Parathyroid adenoma (tissue), 2 donors: ENCODE data around the gene SEMA6C.

Experiments used
- H2AFZ ChIP-seq: fragments of 300-600 bp; sonication (generic); one replicate; pipeline ENCODE4 v1.7.0; 2017; ENCODE audit warnings: antibody characterized with exemption, mild to moderate bottlenecking
- H3K27ac ChIP-seq: fragments of 300-600 bp; sonication (generic); one replicate; pipeline ENCODE4 v1.7.0; 2017
- H3K27me3 ChIP-seq: fragments of 300-600 bp; sonication (generic); one replicate; pipeline ENCODE4 v1.7.0; 2017; ENCODE audit warnings: low read length; ENCODE audit not compliant: control insufficient read depth, insufficient read depth
- H3K36me3 ChIP-seq: fragments of 300-600 bp; sonication (generic); one replicate; pipeline ENCODE4 v1.7.0; 2017; ENCODE audit warnings: low read length; ENCODE audit not compliant: control insufficient read depth, insufficient read depth
- H3K4me1 ChIP-seq: fragments of 300-600 bp; sonication (generic); one replicate; pipeline ENCODE4 v1.7.0; 2017; ENCODE audit warnings: control low read depth
- H3K4me2 ChIP-seq: fragments of 300-600 bp; sonication (generic); one replicate; pipeline ENCODE4 v1.7.0; 2017; ENCODE audit warnings: low read length
- H3K4me3 ChIP-seq: fragments of 300-600 bp; sonication (generic); one replicate; pipeline ENCODE4 v1.7.0; 2017; ENCODE audit warnings: low read depth, low read length
- H3K79me2 ChIP-seq: fragments of 300-600 bp; sonication (generic); one replicate; pipeline ENCODE4 v1.7.0; 2017; ENCODE audit warnings: control low read depth
- H3K9ac ChIP-seq: fragments of 300-600 bp; sonication (generic); one replicate; pipeline ENCODE4 v1.7.0; 2017; ENCODE audit warnings: mild to moderate bottlenecking
- H3K9me3 ChIP-seq: fragments of 300-600 bp; sonication (generic); one replicate; pipeline ENCODE4 v1.7.0; 2017; ENCODE audit warnings: low read length; ENCODE audit not compliant: control insufficient read depth
- CTCF ChIP-seq: fragments of 300-600 bp; sonication (generic); IDR thresholded peaks from one replicate; pipeline ENCODE4 v1.7.0; 2017; ENCODE audit warnings: antibody characterized with exemption, mild to moderate bottlenecking
- donor health status: primary hyperparathyroidism.

SEMA6C gene

GRCh38 chr1:151165738-151166504, 19.5 kb upstream of the SEMA6C start, which contains the start of the genes LYSMD1 and SCNM1:
Gene LYSMD1 (minus strand): TSS chr1:151165902. CDS start chr1:151165258, 644 bp downstream.
Gene SCNM1 (plus strand): TSS chr1:151166144. CDS start chr1:151166153, 9 bp downstream.
- peak within 1 kb of the TSS; percentile 92 for H3K4me2 ChIP-seq
- H3K27me3 ChIP-seq, result no peaks in the 10 kb centered on the region
- H2AFZ ChIP-seq, result peak within 1 kb of the TSS; percentile 90
- peak within 1 kb of the TSS; percentile 86 for H3K4me3 ChIP-seq
- H3K9me3 ChIP-seq, result no peaks in the 10 kb centered on the region
- peak within 1 kb of the TSS; percentile 91 for H3K27ac ChIP-seq
- H3K79me2 ChIP-seq, result peaks cover 3% of the 10 kb centered on the region
- TF ChIP-seq CTCF, result peak; percentile 7
- no peaks in the 10 kb centered on the region for H3K36me3 ChIP-seq
- peak within 1 kb of the TSS; percentile 29 for H3K9ac ChIP-seq
- no peaks in the 10 kb centered on the region for H3K4me1 ChIP-seq

GRCh38 chr1:151165281-151165737, 18.9 kb upstream of the SEMA6C start:
- H3K27ac ChIP-seq, result peak overlapping the region; percentile 91
- H3K9me3 ChIP-seq, result no peaks in the 10 kb centered on the region
- peak overlapping the region; percentile 9 for H3K9ac ChIP-seq
- H3K27me3 ChIP-seq, result no peaks in the 10 kb centered on the region
- H3K79me2 ChIP-seq, result peaks cover 3% of the 10 kb centered on the region
- H3K4me1 ChIP-seq, result no peaks in the 10 kb centered on the region
- H3K4me2 ChIP-seq, result peak overlapping the region; percentile 92
- no peak for TF ChIP-seq CTCF
- H2AFZ ChIP-seq, result peak overlapping the region; percentile 82
- H3K36me3 ChIP-seq, result no peaks in the 10 kb centered on the region
- H3K4me3 ChIP-seq, result peak overlapping the region; percentile 86

GRCh38 chr1:151164732-151165280, 18.4 kb upstream of the SEMA6C start:
- Histone ChIP-seq H3K4me1 (no peaks in the 10 kb centered on the region), H3K27me3 (no peaks in the 10 kb centered on the region), H2AFZ (peak overlapping the region; percentile 82), H3K79me2 (peaks cover 3% of the 10 kb centered on the region), H3K9me3 (no peaks in the 10 kb centered on the region), H3K36me3 (no peaks in the 10 kb centered on the region), H3K27ac (peak overlapping the region; percentile 91), H3K4me2 (peak overlapping the region; percentile 92), H3K4me3 (peak overlapping the region; percentile 86), H3K9ac (no peak overlapping the region)
- no peak for TF ChIP-seq CTCF

- Histone ChIP-seq H3K4me3 (peak overlapping the region; percentile 15), H2AFZ (no peak overlapping the region), H3K79me2 (no peaks in the 10 kb centered on the region), H3K9ac (no peak overlapping the region), H3K4me1 (no peaks in the 10 kb centered on the region), H3K27me3 (no peaks in the 10 kb centered on the region), H3K27ac (peak overlapping the region; percentile 36), H3K4me2 (peak overlapping the region; percentile 50), H3K9me3 (no peaks in the 10 kb centered on the region), H3K36me3 (no peaks in the 10 kb centered on the region)
- no peak for TF ChIP-seq CTCF
These were observed 12.9 kb upstream of the SEMA6C start for GRCh38 chr1:151159373-151159772.
